HepG2 (cell line): ENCODE measurements around the gene SWSAP1. TPM values are rescaled to one million over a fixed set of nuclear protein-coding genes. Genes with fewer than 3 reads are reported as not detected.

Experiments
- CHD2 ChIP-seq: IDR thresholded peaks from 2 replicates; pipeline ENCODE4 v1.6.1; 2011; ENCODE audit warnings: low read depth, low read length, improper control_type of control experiment
- DMAP1 ChIP-seq: IDR thresholded peaks from 2 replicates; pipeline ENCODE4 v1.6.1; 2016
- ELF4 ChIP-seq: sonication (generic); formaldehyde crosslinking; IDR thresholded peaks from 2 replicates; pipeline ENCODE4 v1.5.0; 2020; ENCODE audit warnings: missing genetic modification reagents, mild to moderate bottlenecking, moderate library complexity, borderline replicate concordance
- ELK4 ChIP-seq: sonication (generic); formaldehyde crosslinking; IDR thresholded peaks from 2 replicates; pipeline ENCODE4 v1.9.0; 2021; ENCODE audit warnings: missing genetic modification reagents, borderline replicate concordance
- HMGXB4 ChIP-seq, 2 experiments: sonication (generic) in 1 of 2; formaldehyde crosslinking in 1 of 2; IDR thresholded peaks; 2 replicates each; pipeline versions ENCODE4 v1.4.0 to v1.6.1; 2018 to 2020; ENCODE audit warnings: missing genetic modification reagents in 2 of 2, borderline replicate concordance in 1 of 2, low read depth in 1 of 2, mild to moderate bottlenecking in 1 of 2, missing biosample characterization in 1 of 2
- HNRNPK ChIP-seq: fragments of 200-400 bp; formaldehyde crosslinking; IDR thresholded peaks from 2 replicates; pipeline ENCODE4 v1.6.1; 2018; ENCODE audit warnings: low read length, low read depth, moderate library complexity, mild to moderate bottlenecking; ENCODE audit not compliant: poor library complexity, severe bottlenecking
- TBX2 ChIP-seq: sonication (generic); formaldehyde crosslinking; IDR thresholded peaks from 2 replicates; pipeline ENCODE4 v1.5.0; 2020; ENCODE audit warnings: missing genetic modification reagents, mild to moderate bottlenecking, borderline replicate concordance
- ZFX ChIP-seq: sonication (generic); formaldehyde crosslinking; IDR thresholded peaks from 2 replicates; pipeline ENCODE4 v1.4.0; 2020; ENCODE audit warnings: mild to moderate bottlenecking, low read depth, missing genetic modification reagents, moderate library complexity
- ZNF337 ChIP-seq: sonication (generic); formaldehyde crosslinking; IDR thresholded peaks from 2 replicates; pipeline ENCODE4 v1.5.1; 2020; ENCODE audit warnings: missing genetic modification reagents, low read depth, mild to moderate bottlenecking, borderline replicate concordance
- ZNF383 ChIP-seq: sonication (generic); formaldehyde crosslinking; IDR thresholded peaks from 2 replicates; pipeline ENCODE4 v1.4.0; 2020; ENCODE audit warnings: missing genetic modification reagents, mild to moderate bottlenecking, borderline replicate concordance
- ZNF569 ChIP-seq: sonication (generic); formaldehyde crosslinking; IDR thresholded peaks from 2 replicates; pipeline ENCODE4 v1.5.0; 2020; ENCODE audit warnings: mild to moderate bottlenecking, missing genetic modification reagents, moderate library complexity, borderline replicate concordance
- ZNF609 ChIP-seq: sonication (generic); formaldehyde crosslinking; IDR thresholded peaks from 2 replicates; pipeline ENCODE4 v1.4.0; 2020; ENCODE audit warnings: mild to moderate bottlenecking, missing genetic modification reagents, borderline replicate concordance
- ZNF737 ChIP-seq: sonication (generic); formaldehyde crosslinking; IDR thresholded peaks from 2 replicates; pipeline ENCODE4 v1.5.0; 2020; ENCODE audit warnings: missing genetic modification reagents, mild to moderate bottlenecking, borderline replicate concordance
- ZSCAN22 ChIP-seq: sonication (generic); formaldehyde crosslinking; IDR thresholded peaks from 2 replicates; pipeline ENCODE4 v1.4.0; 2020; ENCODE audit warnings: mild to moderate bottlenecking, missing genetic modification reagents
- polyA plus RNA-seq, 8 experiments: library from polyadenylated mRNA; depleted of rRNA in 3 of 8; stranded (reverse) in 7 of 8; unstranded in 1 of 8; fragments of >200 nt; fragmentation: Illumina TruSeq in 4 of 8; extraction: Trizol in 4 of 8; gene quantifications; 2 replicates each; pipeline versions ENCODE4 v1.2.1 to v1.2.3, GENCODE V29; 2011 to 2016; ENCODE audit warnings: low read depth in 4 of 8, missing spikeins in 1 of 8, mixed read lengths in 1 of 8; ENCODE audit not compliant: insufficient read depth in 1 of 8
- total RNA-seq, 5 experiments: library from RNA; depleted of rRNA; stranded (reverse); fragments of >200 nt; fragmentation: Illumina TruSeq; extraction: Trizol; gene quantifications; 2 replicates each; pipeline ENCODE4 v1.2.3, GENCODE V29; 2016; ENCODE audit warnings: low read depth in 1 of 5
- TF ChIP-seq, protein P1 (sequence below): sonication (generic); formaldehyde crosslinking; IDR thresholded peaks from 2 replicates; pipeline ENCODE4 v1.8.1; 2023; ENCODE audit warnings: mild to moderate bottlenecking, inconsistent platforms, moderate library complexity, missing genetic modification reagents, borderline replicate concordance
- TF ChIP-seq, protein P2 (sequence below): sonication (generic); formaldehyde crosslinking; IDR thresholded peaks from 2 replicates; pipeline ENCODE4 v1.5.1; 2020; ENCODE audit warnings: missing genetic modification reagents, mild to moderate bottlenecking, borderline replicate concordance

The SWSAP1 gene
- total and polyA plus RNA-seq, 2 of the 13 experiments (the other 11 are each of a cell fraction or from before 2014, with no cell fraction given) = 2.7 to 3.3 TPM

- 0 out of 2 replicates have a peak, but pooled peaks have one; percentile 36 for TF ChIP-seq ZNF609
- TF ChIP-seq, protein P1, sequence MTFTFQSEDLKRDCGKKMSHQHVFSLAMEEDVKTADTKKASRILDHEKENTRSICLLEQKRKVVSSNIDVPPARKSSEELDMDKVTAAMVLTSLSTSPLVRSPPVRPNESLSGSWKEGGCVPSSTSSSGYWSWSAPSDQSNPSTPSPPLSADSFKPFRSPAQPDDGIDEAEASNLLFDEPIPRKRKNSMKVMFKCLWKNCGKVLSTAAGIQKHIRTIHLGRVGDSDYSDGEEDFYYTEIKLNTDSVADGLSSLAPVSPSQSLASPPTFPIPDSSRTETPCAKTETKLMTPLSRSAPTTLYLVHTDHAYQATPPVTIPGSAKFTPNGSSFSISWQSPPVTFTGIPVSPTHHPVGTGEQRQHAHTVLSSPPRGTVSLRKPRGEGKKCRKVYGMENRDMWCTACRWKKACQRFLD (CRISPR knock-in tag) = no peak
- TF ChIP-seq ZNF737 (CRISPR knock-in tag) = no peak
- TF ChIP-seq ELF4 = no peak
- TF ChIP-seq, protein P2, sequence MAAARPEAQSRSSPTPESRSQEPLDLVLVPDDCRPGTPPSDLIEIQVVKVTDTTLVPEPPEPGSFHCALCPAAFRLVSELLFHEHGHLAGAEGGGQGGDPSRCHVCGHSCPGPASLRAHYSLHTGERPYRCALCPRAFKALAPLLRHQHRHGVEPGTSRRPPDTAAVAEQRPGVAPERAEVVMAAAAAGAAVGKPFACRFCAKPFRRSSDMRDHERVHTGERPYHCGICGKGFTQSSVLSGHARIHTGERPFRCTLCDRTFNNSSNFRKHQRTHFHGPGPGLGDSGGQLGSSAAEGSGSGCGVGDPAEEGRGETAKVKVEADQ (CRISPR knock-in tag) = no peak; the same call in 1 of the 2 replicates
- TF ChIP-seq ZFX = peak; percentile 55
- 0 out of 2 replicates have a peak, but pooled peaks have one; percentile 43 for TF ChIP-seq TBX2 (CRISPR knock-in tag)
- TF ChIP-seq CHD2 = no peak
- TF ChIP-seq ZNF337 = no peak
- no peak for TF ChIP-seq ZSCAN22
- TF ChIP-seq DMAP1 (CRISPR knock-in tag) = 0 out of 2 replicates have a peak, but pooled peaks have one; percentile 19
- no peak for TF ChIP-seq HNRNPK
- TF ChIP-seq ZNF569 = no peak
- no peak; a peak in 1 of 4 replicates for TF ChIP-seq HMGXB4 (CRISPR knock-in tag; IDR thresholded peaks at IDR 0.05; ENCODE audit: borderline replicate concordance in 1 of 2, low read depth in 1 of 2)
- TF ChIP-seq ELK4 (CRISPR knock-in tag) = no peak
- no peak for TF ChIP-seq ZNF383 (CRISPR knock-in tag)
Observed at GRCh38 chr19:11418549-11419506, 44.4 kb downstream of the SWSAP1 start, which contains the start of gene RGL3 (continued).
